ENCODE results near the gene PRRT1B. TPM values are rescaled to one million over a fixed set of nuclear protein-coding genes. Genes with fewer than 3 reads are reported as not detected.

PRRT1B gene
- total and polyA plus RNA-seq, 2 donors (not counting 1 experiment from before 2014, with no cell fraction given) = not detected

DNA sequence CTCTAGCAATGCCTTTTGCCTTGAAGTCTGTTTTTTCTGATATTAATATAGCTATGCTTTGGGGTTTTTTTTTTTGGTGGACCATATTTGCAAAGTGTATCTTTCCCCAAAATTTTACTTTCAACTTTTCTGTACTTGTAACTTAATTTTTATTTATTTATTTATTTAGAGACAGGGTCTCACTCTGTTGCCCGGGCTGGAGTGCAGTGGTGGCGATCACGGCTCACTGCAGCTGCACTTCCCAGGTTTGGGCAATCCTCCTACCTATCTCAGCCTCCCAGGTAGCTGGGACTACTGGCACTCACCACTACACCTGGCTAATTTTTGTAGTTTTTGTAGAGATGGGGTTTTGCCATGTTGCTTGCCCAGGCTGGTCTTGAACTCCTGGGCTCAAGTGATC, 20.8 kb downstream of the PRRT1B start:
- Histone ChIP-seq H3K9ac (ENCODE audit: insufficient read depth, low read length) (no peak overlapping the region), H3K79me2 (ENCODE audit: control insufficient read depth, insufficient read depth, low read length) (no peaks in the 10 kb centered on the region), H3K4me3 (replicated peaks in 1 of 4; ENCODE audit: control extremely low read depth in 1 of 4, insufficient read depth in 1 of 4, low read depth in 3 of 4, low read length in 4 of 4) (no peak overlapping the region), H3K4me1 (ENCODE audit: control insufficient read depth, extremely low read depth, insufficient read depth, low read length) (no peaks in the 10 kb centered on the region), H2AFZ (ENCODE audit: low read length) (no peak overlapping the region), H3K36me3 (ENCODE audit: control insufficient read depth, insufficient read depth, low read length) (no peaks in the 10 kb centered on the region), H4K20me1 (ENCODE audit: control insufficient read depth, extremely low read depth, insufficient read depth, low read length) (no peaks in the 10 kb centered on the region), H3K27me3 (ENCODE audit: control insufficient read depth, insufficient read depth, low read length) (no peaks in the 10 kb centered on the region), H3K27ac (ENCODE audit: insufficient read depth, low read length) (no peak overlapping the region), H3K9me3 (ENCODE audit: control insufficient read depth, insufficient read depth, low read depth, low read length) (no peaks in the 10 kb centered on the region), H3K4me2 (ENCODE audit: extremely low read depth, insufficient read depth, low read length) (no peak overlapping the region)
- TF ChIP-seq, protein P1, sequence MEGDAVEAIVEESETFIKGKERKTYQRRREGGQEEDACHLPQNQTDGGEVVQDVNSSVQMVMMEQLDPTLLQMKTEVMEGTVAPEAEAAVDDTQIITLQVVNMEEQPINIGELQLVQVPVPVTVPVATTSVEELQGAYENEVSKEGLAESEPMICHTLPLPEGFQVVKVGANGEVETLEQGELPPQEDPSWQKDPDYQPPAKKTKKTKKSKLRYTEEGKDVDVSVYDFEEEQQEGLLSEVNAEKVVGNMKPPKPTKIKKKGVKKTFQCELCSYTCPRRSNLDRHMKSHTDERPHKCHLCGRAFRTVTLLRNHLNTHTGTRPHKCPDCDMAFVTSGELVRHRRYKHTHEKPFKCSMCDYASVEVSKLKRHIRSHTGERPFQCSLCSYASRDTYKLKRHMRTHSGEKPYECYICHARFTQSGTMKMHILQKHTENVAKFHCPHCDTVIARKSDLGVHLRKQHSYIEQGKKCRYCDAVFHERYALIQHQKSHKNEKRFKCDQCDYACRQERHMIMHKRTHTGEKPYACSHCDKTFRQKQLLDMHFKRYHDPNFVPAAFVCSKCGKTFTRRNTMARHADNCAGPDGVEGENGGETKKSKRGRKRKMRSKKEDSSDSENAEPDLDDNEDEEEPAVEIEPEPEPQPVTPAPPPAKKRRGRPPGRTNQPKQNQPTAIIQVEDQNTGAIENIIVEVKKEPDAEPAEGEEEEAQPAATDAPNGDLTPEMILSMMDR (conservative IDR thresholded peaks at IDR 0.05 in 1 of 2, IDR thresholded peaks at IDR 0.05 in 1 of 2; ENCODE audit: low read depth in 1 of 2, low read length in 2 of 2) = no peak
- no peak for TF ChIP-seq EZH2 (IDR thresholded peaks at IDR 0.05; ENCODE audit: low read length, missing control alignments)
- no peak for DNase-seq (ENCODE audit: low read depth in 2 of 2)

DNA sequence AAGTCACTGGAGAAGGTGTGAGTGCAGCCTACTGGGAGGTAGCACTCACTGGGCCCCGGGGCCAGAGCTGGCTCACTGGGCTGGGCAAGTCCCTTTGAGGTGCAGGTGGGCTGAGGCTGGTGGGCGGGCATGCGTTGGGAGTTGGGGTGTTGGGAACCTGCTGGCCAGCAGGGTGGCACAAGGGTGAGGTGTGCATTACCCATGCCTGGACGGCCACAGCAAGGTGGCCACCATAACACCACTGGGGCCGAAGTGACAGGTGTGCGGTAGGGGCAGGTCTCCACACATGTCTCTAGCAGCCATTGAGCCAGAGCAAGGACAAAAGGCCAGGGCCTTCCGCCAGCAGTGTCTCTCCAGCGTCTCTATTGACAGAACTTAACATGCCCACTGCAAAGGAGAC, 22.6 kb downstream of the PRRT1B start:
- Histone ChIP-seq H3K9ac (ENCODE audit: insufficient read depth, low read length) (no peak overlapping the region), H3K36me3 (ENCODE audit: control insufficient read depth, insufficient read depth, low read length) (no peaks in the 10 kb centered on the region), H3K27ac (ENCODE audit: insufficient read depth, low read length) (no peak overlapping the region), H3K79me2 (ENCODE audit: control insufficient read depth, insufficient read depth, low read length) (no peaks in the 10 kb centered on the region), H2AFZ (ENCODE audit: low read length) (no peak overlapping the region), H3K4me3 (replicated peaks in 1 of 4; ENCODE audit: control extremely low read depth in 1 of 4, insufficient read depth in 1 of 4, low read depth in 3 of 4, low read length in 4 of 4) (no peak overlapping the region), H4K20me1 (ENCODE audit: control insufficient read depth, extremely low read depth, insufficient read depth, low read length) (no peaks in the 10 kb centered on the region), H3K9me3 (ENCODE audit: control insufficient read depth, insufficient read depth, low read depth, low read length) (no peaks in the 10 kb centered on the region), H3K4me1 (ENCODE audit: control insufficient read depth, extremely low read depth, insufficient read depth, low read length) (no peaks in the 10 kb centered on the region), H3K27me3 (ENCODE audit: control insufficient read depth, insufficient read depth, low read length) (no peaks in the 10 kb centered on the region), H3K4me2 (ENCODE audit: extremely low read depth, insufficient read depth, low read length) (no peak overlapping the region)
- no peak for DNase-seq (ENCODE audit: low read depth in 2 of 2)
- TF ChIP-seq EZH2 (IDR thresholded peaks at IDR 0.05; ENCODE audit: low read length, missing control alignments) = no peak
- TF ChIP-seq, protein P1 (conservative IDR thresholded peaks at IDR 0.05 in 1 of 2, IDR thresholded peaks at IDR 0.05 in 1 of 2; ENCODE audit: low read depth in 1 of 2, low read length in 2 of 2) = no peak

DNA sequence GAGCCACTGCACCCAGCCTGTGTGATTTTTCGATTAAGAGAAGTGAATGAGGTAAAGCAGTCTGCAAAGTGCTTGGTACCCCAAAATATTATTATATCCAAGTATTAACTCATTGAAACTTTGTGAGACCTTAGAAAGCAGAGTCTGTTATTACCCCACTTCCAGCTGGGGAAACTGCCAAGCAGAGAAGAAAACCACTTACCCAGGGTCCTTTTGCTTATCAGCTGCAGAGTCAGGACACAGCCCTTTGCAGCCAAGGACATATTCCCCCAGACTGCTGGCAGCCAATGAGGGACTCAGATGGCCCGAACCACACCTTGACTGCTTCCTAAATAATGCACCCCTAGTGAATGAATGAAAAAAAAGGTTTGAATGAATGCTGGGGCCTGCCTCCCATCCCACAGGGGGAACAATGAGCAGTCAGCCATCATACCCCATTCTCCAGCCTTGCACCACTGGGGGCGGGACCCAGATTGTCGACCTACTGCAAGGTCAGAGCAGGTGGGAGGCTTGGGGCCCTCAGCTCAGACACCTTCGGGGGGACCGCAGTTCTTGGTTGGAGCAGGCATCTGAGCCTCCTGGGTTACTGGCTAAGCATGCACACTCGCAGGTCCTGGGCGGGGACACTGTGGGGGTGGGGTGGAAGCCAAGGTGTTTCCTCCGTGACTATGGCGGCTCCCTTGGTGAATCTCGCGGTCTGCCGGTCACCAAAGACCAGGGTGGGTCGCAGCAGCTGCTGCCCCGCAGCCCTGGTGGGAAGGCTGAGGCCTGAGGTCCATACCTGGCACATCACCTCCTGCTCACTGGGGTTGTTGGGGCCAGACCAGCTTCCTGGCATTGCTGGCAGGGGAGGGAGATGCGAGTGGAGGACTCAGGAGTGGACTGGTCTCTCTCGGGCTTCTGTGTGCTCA, 29.7 kb downstream of the PRRT1B start:
- DNase-seq (ENCODE audit: low read depth in 2 of 2) = no peak
- Histone ChIP-seq H3K36me3 (ENCODE audit: control insufficient read depth, insufficient read depth, low read length) (peaks cover 9% of the 10 kb centered on the region), H3K4me3 (replicated peaks in 1 of 4; ENCODE audit: control extremely low read depth in 1 of 4, insufficient read depth in 1 of 4, low read depth in 3 of 4, low read length in 4 of 4) (no peak overlapping the region), H3K9me3 (ENCODE audit: control insufficient read depth, insufficient read depth, low read depth, low read length) (no peaks in the 10 kb centered on the region), H3K4me1 (ENCODE audit: control insufficient read depth, extremely low read depth, insufficient read depth, low read length) (no peaks in the 10 kb centered on the region), H3K79me2 (ENCODE audit: control insufficient read depth, insufficient read depth, low read length) (no peaks in the 10 kb centered on the region), H3K9ac (ENCODE audit: insufficient read depth, low read length) (no peak overlapping the region), H3K27me3 (ENCODE audit: control insufficient read depth, insufficient read depth, low read length) (no peaks in the 10 kb centered on the region), H2AFZ (ENCODE audit: low read length) (no peak overlapping the region), H3K4me2 (ENCODE audit: extremely low read depth, insufficient read depth, low read length) (no peak overlapping the region), H3K27ac (ENCODE audit: insufficient read depth, low read length) (no peak overlapping the region), H4K20me1 (ENCODE audit: control insufficient read depth, extremely low read depth, insufficient read depth, low read length) (no peaks in the 10 kb centered on the region)
- TF ChIP-seq, protein P1 (conservative IDR thresholded peaks at IDR 0.05 in 1 of 2, IDR thresholded peaks at IDR 0.05 in 1 of 2; ENCODE audit: low read depth in 1 of 2, low read length in 2 of 2) = no peak
- no peak for TF ChIP-seq EZH2 (IDR thresholded peaks at IDR 0.05; ENCODE audit: low read length, missing control alignments)

All from fibroblast of lung (primary cell).